HUDEP-2 (cell line): ENCODE measurements around the gene PARVA.

Experiments used
- DNase-seq, 76 experiments: peaks; one replicate each; lab custom pipeline; 2025; ENCODE audit not compliant: unreplicated experiment in 76 of 76; lab: John Stamatoyannopoulos, UW

PARVA gene

DNA sequence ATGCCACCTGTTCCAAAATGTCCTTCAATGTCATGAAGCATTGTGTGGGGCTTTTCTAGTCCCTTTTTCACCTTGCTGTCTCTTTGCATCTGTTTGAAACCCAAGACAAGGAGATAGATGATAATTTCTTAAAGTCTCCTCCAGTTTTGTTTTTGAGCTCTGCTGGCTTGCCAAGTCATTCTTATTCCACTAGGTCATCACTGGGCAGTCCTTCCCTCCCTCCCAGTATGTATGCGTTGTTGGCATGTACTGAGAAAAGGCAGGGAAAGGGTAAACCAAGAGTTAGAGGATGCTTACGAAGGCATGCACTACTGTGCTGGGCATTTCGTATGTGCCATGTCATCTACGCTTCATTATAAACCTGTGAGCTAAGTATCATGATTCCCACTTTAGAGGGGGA is 78.6 kb downstream of the PARVA start:
- no peak for DNase-seq

DNA sequence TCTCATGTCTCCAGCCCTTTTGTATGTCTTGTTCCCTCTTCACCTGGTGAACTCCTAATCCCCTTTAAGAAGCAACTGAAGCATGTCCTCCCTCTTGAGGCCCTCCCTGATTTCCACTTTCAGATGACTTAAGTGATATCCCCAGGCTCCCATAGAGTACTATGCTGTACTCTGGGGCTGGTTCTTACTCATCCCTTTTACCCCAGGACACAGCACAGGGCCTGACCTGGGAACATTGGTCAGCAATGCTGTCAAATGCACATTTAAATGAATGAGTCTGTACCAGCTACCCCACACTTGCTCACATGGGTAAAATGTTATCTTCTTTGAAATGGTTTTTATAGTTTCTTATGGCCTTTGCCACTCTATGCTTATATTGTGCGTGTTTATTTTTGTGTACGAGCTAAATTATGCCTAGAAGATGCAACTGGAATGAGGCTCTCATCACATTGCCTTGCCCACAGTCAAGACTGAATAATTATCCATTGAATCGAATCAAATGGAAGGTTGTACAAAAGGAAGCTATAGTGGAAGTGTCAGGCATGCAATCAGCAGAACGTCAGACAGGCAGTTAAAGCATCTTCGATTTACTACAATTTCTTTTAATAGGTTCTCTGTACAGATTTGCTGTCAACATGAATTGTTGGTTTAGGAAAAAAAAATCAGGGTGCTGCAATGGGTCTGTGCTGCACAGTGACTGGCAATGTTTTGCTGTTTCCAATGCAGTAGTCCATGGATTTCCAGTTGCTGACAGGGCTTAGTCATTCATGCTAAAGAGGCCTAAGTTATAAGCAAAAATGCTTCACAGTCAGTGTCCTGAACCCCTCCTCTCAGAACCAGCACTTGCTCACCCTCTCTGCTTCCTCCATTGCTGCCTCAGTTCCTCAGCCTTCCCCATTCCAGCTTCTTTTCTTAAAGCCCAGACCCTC is 79.5 kb downstream of the PARVA start:
- no peak for DNase-seq

DNA sequence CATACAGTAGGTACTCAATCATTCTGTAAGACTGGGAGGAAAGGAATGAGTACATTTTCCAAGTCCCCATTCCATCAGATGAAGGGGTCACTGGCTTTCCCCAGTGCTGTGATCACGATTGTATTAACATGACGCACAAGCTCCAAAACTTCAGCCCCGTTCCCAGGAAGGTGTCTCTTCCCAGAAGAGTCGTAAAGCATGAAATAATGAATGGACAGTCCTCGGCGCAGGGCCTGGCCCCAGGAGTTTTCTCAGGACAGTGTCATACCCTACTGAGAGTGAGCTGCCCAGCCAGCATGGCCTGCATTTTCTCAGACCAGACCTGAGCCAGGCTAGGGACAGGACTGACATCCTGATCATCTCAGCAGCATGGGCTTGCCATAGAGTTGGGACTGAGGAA is 80.7 kb downstream of the PARVA start:
- no peak for DNase-seq

DNA sequence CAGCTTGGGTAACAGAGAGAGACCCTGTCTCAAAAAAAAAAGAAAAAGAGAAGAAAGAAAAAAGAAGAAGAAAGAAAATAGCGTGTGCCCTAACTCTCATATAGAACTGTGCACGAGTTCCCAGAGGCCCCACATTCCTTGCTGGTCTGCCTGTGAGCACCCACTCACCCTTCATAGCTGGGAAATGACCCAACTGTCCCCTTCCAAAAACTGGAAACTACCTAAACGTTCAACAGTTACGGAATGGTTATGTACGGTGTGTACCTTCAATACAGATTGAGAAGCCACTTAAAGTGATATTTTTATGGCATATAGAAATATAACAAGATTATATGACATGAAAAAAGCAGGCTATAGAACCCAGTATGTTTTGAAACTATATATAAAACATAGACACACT is 82.0 kb downstream of the PARVA start:
- no peak for DNase-seq

DNA sequence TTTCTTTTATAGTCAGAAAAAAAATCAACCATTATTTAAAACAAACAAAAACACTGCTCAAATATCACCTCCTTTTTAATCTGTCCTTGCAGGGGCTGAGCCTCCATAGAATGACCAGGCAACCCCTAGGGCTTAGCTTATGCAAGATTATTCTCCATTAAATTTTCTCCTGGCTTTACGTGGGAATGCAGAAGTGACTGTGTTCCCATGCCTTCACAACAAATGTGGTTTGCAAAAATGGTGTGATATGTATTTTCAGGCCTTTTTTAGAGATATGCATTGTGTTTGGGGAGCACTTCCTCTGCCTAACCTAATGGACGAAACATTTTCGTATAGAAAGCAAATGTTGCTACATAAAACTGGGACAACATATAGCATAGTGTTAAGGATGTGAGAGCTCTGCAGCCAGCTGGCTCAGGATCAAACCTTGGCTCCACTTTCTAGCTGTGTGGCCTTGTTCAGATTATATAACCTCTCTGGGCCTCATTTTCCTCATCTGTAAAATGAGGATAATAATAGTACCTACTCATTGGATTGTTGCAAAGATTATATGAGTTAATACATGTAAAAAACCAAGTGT is 82.6 kb downstream of the PARVA start:
- no peak for DNase-seq

DNA sequence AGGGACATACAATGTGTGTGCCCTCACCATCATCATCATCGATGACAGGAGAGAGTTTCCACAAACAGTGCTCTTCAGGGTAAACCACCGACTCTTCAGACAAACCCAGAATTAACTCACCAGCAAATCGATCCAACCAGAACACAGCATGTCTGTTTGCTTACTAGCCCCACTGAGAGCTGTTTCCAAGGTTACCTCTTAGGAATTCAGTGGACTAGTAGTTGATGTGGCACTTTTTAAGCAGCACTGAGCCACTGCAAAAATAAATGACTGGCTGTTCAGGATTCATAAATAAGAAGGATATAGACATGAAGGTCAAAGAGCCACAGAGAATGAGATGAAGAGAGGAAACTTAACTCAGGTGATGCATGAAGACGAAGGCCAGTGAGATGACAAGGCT is 83.1 kb downstream of the PARVA start:
- DNase-seq, result no peak

DNA sequence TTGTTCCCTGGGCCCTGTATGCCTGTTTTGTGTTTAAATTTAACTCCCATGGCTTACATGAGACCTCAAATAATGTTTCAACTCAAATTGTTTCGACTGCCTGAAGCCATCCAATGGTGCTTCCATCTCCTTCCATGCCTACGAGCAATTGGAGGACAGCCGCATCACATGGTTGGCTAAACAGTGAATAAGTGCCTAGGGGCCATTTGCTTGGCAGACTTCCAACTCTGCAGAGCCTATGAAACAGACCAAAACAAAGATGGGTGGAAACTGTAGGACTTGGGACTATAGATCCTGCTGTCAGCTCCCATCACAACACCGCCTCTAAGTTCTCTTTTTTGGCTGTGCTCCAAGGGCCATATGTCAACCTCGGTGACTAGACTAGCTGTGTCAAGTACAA is 84.1 kb downstream of the PARVA start:
- DNase-seq, result no peak

DNA sequence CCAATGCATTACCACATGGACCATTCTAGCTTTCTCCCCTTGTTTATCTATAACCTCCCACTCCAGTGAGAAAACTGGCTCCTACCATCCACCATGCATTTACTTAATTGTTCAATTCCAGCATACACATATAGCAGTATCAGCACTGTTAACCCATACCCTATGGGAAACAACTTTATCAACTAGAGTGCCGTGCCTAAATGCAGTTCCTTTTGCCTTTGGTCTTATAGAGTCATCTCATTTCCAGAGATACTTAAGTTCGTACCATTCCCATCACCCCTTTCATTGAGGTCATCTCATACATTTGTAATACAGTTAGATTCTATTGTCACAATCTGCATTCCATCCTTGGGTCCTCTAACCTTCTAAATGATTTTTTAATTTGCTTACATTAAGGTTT is 86.9 kb downstream of the PARVA start:
- no peak for DNase-seq

DNA sequence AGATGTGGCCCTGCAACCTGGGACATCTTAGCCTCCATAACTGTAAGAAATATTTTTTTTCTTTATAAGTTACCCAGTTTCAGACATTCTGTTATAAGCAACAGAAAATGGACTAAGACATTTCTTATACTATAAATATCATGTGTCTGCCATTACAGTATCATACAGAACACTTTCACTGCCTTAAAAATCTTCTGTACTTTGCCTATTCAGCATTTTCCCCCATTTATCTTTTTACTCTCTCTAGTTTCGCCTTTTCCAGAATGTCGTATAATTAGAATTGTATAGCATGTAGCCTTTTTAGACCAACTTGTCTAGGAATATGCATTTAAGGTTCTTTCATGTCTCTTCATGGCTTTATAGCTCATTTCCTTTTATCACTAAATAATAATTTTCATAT is 88.0 kb downstream of the PARVA start:
- no peak for DNase-seq

DNA sequence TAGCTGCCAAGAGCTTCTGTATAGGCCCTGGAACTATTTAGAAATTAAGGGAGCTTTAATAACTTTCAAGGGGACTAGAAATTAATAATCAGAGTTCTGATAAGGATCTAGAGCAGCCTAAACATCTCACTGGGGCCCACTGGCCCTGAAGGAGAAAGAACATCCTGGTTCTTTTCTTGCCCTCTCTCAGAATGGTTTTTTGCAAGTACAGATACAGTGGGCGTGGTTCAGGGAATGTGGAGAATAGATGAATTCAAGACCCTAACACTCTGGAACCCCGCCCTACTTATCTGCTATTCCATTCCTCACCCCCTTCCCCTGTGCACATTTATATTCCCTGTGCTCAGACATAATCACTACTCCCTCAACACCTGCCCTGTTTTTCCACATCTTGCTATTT is 90.2 kb downstream of the PARVA start:
- no peak for DNase-seq

DNA sequence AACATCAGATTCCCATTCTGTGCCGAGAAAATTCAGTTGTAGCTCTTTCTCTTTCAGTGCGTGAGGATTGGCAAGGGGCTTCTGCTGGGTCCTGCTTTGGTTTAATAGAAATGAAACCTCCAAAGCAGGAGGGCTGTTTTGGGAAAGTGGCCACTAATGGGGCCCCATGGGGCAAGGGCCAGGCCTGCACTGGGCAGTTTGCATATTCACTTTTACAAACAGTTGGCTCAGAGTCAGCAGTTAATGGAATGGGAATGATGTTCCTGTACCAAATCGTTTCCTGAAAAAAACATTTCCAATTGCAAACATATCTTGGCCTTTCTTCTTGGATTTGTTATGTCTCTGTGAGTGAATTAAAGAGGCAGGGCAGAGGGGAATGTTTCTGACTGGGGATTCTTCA is 92.1 kb downstream of the PARVA start:
- DNase-seq, result no peak

DNA sequence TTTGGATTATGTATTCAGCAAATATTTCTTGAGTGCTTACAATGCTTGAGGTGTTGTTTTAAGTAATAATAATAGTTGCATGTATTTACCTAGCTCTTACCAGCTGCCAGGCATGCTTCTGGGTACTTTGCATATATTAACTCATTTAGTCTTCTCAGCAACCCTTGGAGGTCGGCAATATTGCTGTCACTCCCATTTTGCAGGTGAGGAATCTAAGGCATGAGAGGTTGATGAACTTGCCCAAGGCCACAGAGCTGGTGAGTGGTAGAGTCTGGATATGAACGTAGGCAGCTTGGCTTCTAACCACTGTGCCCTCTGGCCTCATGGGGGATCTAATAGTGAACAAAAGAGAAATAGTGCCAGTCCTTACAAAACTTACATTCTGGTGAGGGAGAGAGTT is 92.9 kb downstream of the PARVA start:
- no peak for DNase-seq

DNA sequence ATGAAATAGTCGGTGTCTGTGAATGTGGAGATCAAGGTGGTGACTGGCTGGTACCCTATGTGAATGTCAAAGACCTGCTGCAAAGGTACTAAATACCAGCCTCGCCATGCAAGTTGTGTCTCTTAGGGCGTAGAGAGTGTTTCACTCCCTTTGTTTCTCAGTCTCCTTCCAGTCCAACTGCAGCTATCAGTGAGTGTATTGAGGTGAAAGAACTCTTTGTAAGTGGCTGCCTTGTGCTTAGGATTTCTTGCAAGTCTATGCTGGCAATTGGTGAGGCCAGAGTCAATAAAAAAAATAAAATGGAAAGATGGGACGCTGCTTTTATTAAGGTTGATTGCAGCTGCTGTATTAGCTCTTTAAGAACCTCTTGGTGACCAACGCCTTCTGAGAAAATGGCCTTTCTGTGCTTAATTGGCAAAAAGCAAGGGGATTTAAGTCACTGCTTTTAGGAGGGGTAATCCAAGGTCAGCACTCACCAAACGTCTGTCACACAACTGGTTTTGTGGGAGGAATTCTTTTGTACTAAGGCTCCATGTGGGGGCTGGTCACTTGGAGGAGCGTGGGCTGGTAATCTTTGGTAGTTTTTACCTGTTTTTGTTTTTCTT is 95.1 kb downstream of the PARVA start:
- DNase-seq, result no peak

DNA sequence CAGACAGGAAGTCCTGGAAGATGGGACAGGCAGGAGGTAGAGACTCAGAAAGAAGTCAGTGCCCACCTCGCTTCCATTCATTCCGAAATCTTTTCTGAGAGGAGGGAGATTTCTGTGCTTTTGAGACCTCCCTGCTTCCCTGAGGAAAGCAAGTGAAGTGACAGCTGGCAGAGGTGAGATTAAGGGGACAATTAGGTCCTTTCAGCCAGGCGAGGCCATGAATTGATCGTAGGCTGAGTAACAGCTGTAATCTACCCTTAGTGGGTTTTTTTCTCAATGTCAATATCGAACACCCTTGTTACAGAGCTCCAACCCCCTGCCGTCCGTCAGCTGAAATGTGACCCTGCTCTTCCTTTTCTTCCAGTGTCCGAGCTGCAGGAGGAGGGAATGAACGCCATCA is 96.0 kb downstream of the PARVA start:
- no peak for DNase-seq

DNA sequence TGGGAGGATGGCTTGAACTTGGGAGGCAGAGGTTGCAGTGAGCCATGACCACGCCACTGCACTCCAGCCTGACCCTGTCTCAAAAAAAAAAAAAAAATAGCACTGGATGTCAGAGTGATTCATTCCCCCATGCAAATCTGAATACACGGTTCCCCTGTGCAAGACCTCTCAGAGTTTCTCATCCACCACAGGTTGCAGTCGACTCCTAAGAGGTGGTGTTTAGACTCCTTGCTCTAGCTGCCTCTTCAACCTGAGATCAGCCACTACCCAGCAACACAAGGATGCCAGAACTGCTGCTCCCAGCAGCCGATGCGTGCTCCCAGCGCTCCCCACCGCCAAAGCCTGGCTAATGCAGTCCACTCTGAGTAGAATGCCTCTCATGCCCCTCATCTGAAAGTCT is 97.5 kb downstream of the PARVA start:
- DNase-seq, result no peak

DNA sequence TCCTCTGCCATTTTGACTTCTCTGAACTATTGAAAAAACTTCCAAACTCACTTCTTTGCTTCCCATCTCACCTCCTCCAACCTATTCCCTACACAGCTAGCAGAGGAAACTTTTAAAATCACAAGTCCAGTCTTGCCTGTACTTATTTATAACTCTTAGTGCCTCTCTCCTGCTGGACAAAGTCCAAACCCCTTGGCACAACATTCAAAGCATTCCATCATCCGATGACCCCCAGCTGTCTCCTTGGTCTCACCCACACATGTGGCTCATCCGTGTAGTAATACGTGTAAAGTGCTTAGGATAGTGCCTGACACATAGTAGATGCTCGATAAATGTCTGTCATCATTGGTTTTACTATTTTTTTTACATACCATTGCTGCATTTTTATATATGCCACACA is 101.4 kb downstream of the PARVA start:
- no peak for DNase-seq

DNA sequence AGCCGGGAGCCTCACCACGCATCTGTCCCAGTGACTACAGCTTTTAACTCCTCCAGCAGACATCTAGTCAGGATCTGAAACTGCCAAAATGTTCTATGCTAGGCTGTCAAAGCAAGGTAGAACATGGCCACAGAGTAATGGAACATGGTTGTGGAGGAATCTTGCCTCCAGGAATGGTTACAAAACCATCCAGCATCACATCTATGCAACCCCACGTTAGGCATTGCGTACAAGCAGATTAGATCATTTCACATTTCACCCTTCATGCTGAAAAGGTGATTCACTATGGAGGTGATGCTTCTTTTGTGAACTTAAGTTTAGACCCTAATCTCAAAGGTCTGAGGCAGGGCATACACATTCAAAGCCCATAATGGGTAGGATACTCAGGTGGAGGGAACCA is 103.0 kb downstream of the PARVA start:
- DNase-seq, result no peak

DNA sequence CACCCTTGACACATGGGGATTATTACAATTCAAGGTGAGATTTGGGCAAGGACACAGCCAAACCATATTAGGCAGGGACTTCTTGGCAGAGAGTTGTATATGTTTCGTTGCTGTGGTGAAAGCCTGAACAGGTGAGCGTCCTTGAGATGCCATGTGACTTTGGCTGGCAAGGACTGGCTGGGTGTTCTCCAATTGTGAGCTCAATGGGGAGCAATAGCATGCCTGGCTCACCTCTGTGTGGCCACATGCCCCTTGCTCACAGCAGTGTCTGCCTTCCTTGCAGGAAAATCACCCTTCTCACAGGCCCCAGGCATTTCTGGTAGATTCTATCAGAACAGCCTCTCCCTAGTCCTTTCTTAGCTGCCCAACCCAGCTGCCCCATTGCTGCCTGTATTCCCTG is 105.5 kb downstream of the PARVA start:
- no peak for DNase-seq

DNA sequence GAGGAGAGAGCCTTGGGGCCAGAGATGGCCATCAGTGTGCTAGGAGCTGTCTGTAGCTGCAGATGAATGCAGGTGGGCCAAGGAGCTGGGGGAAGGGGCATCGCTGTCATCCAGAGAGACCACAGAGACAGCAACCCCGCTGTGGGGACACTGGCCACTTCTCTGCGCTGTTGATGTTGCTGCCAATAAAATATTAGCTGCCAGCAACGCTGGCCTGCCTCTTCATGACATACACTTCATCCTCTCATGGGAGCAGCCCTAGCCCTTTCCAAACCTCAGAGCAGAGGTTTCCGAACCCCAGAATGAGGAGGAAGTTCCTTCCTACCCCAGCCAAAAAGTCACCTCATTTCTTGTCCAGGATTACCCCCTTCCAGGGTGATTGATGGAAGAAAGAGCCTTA is 106.2 kb downstream of the PARVA start:
- DNase-seq, result no peak

DNA sequence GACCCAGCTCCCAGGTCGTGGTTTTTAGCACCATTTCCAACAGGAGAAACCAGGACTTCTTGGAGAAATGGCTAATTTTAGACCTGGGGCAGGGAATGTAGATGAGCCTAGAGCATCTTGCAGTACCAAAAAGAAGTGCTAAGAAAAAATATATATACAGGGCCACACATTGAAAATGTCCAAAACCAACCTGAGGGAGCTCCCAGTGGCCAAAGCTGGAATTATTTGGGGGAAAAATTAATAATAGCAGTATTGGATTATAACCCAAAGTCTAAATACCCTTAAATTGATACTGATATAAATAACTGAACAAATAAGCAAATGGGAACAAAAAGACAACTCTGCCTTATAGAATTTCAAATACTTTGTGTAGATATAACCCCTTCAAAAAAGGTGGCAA is 108.0 kb downstream of the PARVA start:
- no peak for DNase-seq

DNA sequence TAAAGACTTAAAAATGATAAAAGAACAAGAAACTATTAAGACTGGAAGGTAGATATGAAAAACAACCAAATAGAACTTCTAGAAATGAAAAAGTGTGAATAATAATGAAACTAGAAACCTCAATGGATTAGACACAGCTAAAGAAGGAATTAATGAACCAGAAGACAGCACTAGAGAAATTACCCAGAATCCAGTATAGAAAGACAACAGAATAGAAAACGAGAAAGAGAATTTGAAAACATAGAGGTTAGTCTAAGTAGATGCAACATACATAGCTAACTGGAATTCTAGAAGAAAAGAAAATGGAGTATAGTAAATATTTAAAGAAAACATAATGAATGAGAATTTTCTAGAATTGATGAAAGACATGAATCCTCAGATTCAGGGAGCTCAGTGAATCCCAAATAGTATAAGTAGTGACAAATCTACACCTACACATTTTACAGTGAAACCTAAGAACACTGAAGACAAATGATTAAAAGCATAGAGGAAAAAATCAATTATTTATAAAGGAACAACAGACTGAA is 111.9 kb downstream of the PARVA start:
- DNase-seq, result no peak

DNA sequence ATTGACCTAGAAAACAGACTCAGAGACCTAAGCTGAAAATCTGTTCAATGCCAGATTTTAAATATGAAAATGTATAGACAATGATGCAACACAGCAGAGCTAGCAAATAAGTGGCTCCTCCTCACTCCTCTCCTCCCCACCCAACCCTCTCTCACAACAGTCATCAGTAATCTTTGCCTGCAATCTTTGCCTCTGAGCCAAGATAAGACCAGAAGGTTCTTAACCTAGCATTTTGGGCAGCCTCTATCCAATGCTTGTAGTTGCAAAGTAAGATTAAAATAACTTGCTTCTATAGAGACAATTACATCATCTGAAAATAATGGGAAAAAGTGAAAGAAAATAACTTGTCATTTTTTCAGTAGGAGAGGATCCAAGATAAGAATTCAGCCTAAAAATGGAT is 117.3 kb downstream of the PARVA start:
- peak in 15 of 76 experiments; percentile 3 to 35 (median 11) for DNase-seq
